ENCODE data around the gene RPA4. TPM values are rescaled to one million over a fixed set of nuclear protein-coding genes. Genes with fewer than 3 reads are reported as not detected.

Gene RPA4
- total RNA-seq, 1 donor from 2014 or later, result 0.43 TPM

DNA sequence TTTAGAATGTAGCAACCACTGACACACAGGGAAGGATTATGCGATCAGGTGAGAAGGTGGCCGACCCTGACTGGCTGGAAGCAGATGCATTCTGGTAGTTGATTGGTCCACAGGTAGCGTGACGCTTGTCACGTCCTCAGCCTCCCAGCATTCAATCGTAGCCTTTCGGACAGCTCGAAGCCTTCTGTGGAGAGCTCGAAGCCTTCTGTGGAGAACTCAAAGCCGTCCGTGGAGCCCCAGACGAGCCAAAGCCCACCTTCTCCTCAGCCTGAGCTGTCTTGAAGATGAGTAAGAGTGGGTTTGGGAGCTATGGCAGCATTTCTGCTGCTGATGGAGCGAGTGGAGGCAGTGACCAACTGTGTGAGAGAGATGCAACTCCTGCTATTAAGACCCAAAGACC is 319 bp downstream of the RPA4 start:
- Histone ChIP-seq H3K4me1 (no peaks in the 10 kb centered on the region), H3K27ac (no peak overlapping the region), H3K9me3 (no peaks in the 10 kb centered on the region), H3K4me3 (no peak overlapping the region), H3K27me3 (no peaks in the 10 kb centered on the region), H3K36me3 (no peaks in the 10 kb centered on the region)
- intact Hi-C loops (cut with DNase I), result no loop called here
- no peak for DNase-seq (ENCODE audit: low spot score in 2 of 2)
- TF ChIP-seq, protein P1, sequence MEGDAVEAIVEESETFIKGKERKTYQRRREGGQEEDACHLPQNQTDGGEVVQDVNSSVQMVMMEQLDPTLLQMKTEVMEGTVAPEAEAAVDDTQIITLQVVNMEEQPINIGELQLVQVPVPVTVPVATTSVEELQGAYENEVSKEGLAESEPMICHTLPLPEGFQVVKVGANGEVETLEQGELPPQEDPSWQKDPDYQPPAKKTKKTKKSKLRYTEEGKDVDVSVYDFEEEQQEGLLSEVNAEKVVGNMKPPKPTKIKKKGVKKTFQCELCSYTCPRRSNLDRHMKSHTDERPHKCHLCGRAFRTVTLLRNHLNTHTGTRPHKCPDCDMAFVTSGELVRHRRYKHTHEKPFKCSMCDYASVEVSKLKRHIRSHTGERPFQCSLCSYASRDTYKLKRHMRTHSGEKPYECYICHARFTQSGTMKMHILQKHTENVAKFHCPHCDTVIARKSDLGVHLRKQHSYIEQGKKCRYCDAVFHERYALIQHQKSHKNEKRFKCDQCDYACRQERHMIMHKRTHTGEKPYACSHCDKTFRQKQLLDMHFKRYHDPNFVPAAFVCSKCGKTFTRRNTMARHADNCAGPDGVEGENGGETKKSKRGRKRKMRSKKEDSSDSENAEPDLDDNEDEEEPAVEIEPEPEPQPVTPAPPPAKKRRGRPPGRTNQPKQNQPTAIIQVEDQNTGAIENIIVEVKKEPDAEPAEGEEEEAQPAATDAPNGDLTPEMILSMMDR (IDR thresholded peaks at IDR 0.05), result no peak

DNA sequence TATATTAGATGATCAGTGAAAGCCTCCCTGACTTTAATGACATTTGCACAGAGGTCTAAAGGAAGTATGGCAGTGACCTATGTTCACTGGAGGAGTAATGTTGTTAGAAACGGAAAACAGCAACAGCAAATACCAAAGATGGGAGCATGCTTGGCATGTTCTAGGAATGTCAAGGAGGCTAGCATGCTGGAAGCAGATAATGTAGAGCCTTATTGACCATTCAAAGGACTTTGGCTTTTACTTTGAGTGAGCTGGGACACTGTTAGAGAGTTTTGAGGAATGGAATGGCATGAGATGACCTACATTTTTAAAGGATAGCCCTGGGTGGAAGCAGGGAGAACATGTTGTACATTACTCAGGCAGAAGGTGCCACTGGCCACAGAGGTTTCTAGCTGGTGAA is 6.0 kb downstream of the RPA4 start:
- intact Hi-C loops (cut with DNase I), result no loop called here
- H3K27ac ChIP-seq, result no peak overlapping the region
- no peak overlapping the region for H3K4me3 ChIP-seq
- H3K27me3 ChIP-seq, result no peaks in the 10 kb centered on the region
- no peaks in the 10 kb centered on the region for H3K4me1 ChIP-seq
- TF ChIP-seq, protein P1 (IDR thresholded peaks at IDR 0.05), result no peak
- H3K36me3 ChIP-seq, result no peaks in the 10 kb centered on the region
- H3K9me3 ChIP-seq, result no peaks in the 10 kb centered on the region
- DNase-seq (ENCODE audit: low spot score in 2 of 2), result no peak

DNA sequence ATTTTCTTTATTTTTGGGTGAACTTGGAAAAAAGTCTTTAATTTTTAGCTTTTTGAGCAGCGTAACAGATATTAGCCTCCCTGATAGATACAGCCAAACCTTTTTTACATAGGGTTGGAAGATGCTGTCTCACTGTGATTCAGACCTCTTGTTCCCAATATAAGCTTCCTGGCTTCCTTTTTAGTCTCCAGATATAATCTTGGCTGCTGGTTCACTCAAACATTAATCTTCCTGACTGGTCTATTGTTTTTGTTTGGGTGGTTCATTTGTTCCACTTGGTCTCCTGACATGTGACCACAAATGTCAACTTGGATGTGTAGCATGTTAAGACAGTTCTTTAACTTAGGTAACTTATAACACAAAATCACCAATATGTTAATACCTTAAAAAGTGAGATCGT is 23.0 kb downstream of the RPA4 start:
- DNase-seq (ENCODE audit: low spot score in 2 of 2), result no peak
- no peak overlapping the region for H3K4me3 ChIP-seq
- TF ChIP-seq, protein P1 (IDR thresholded peaks at IDR 0.05), result no peak
- intact Hi-C loops (cut with DNase I), result no loop called here
- no peaks in the 10 kb centered on the region for H3K27me3 ChIP-seq
- no peaks in the 10 kb centered on the region for H3K36me3 ChIP-seq
- peak overlapping the region; percentile 14 to 63 for H3K27ac ChIP-seq
- H3K4me1 ChIP-seq, result no peaks in the 10 kb centered on the region
- no peaks in the 10 kb centered on the region for H3K9me3 ChIP-seq

DNA sequence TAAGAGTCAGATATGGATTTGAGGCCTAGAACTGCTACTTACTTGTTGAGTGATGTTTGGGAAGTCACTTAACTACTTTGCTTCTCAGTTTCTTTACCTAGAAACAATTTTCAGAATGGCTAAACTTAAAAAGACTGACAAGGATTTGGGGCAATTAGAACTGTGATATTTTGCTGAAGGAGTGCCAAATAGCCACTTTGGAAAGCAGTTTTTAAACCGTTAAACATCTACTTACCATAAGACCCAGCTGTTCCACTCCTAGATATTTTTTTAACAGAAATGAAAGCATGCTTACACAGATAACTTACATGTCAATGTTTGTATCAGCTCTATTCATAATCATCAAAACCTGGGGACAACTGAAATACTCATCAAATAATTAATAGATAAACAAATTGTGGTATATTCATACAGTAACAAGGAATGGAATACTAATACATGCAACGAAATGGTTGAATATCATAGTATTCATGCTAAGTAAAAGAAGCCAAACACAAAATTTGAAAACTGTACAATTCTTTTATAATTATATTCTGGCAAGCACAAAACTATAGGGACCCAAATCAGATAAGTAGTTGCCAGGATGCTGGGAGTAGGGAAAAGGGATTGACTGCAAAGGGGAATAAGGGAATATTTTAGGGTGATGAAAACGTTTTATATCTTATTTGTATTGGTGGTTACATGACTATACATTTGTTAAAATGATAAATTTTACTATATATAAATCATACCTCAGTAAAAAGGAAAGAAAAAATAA is 24.0 kb downstream of the RPA4 start:
- Histone ChIP-seq H3K4me3 (no peak overlapping the region), H3K4me1 (no peaks in the 10 kb centered on the region), H3K27me3 (no peaks in the 10 kb centered on the region), H3K9me3 (no peaks in the 10 kb centered on the region), H3K36me3 (no peaks in the 10 kb centered on the region), H3K27ac (peak overlapping the region in 1 of 2 donors; percentile 63)
- intact Hi-C loops (cut with DNase I), result no loop called here
- TF ChIP-seq, protein P1 (IDR thresholded peaks at IDR 0.05), result no peak
- DNase-seq (ENCODE audit: low spot score in 2 of 2), result no peak

DNA sequence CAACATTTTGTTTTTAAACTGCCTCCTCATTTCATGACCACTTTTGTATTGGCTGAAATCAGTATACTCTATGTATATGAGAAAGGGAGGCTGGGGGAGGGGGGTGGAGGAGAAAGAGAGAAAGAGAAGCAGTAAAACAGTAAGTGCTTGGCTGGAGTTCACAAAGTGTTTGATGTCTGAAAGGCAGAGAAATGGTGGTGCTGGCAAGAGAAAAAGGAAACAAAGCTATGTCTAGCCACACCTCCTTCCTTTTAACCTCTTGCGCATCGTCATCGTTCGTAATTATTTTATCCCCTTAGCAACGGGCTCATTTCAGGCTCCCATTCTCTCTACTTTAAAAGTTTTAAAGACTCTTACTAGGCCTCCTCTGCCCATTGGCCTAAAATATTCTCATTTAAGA is 25.6 kb downstream of the RPA4 start:
- H3K4me1 ChIP-seq, result no peaks in the 10 kb centered on the region
- DNase-seq (ENCODE audit: low spot score in 2 of 2), result no peak
- H3K27ac ChIP-seq, result peak overlapping the region; percentile 40 to 63
- no peaks in the 10 kb centered on the region for H3K36me3 ChIP-seq
- TF ChIP-seq, protein P1 (IDR thresholded peaks at IDR 0.05), result no peak
- no peaks in the 10 kb centered on the region for H3K27me3 ChIP-seq
- intact Hi-C loops (cut with DNase I), result no loop called here
- H3K4me3 ChIP-seq, result no peak overlapping the region
- no peaks in the 10 kb centered on the region for H3K9me3 ChIP-seq

Measured in ascending aorta (tissue), 2 donors.